ENCODE data around the gene FOXC1. TPM values are rescaled to one million over a fixed set of nuclear protein-coding genes. Genes with fewer than 3 reads are reported as not detected.

Gene FOXC1
- total RNA-seq, 4 donors from 2014 or later = 0.75 to 0.96 (median 0.79) TPM

GRCh38 chr6:1580585-1580984 lies 29.1 kb upstream of the FOXC1 start:
- Histone ChIP-seq H3K9me3 (no peaks in the 10 kb centered on the region), H3K27ac (no peak overlapping the region), H3K4me1 (no peaks in the 10 kb centered on the region), H3K27me3 (no peaks in the 10 kb centered on the region), H3K36me3 (no peaks in the 10 kb centered on the region), H3K4me3 (no peak overlapping the region)
- intact Hi-C loops (cut with DNase I; ENCODE audit: low total_unique reads) = no loop called here
- 84% methylated on average over 8 of the region's 9 CpGs; no CpG with 5 or more reads in 1 of the 2 donors for WGBS, 2 donors (ENCODE audit: low coverage in 1 of 2)
- in situ Hi-C loops (cut with MboI; ENCODE audit: low pct_ligation_motif_present in 1 of 4, low pct_unique_long_range_greater_than_20kb in 1 of 4, low sequenced_read_pairs in 3 of 4) = loop anchor here in 2 of 4 donors (25.0 kb wide), 2 partner anchors 1057 to 1157 kb away; no protein-coding TSS in a partner anchor
- no peak for TF ChIP-seq EP300 (IDR thresholded peaks at IDR 0.05; ENCODE audit: low read depth)
- no peak for TF ChIP-seq POLR2A (IDR thresholded peaks at IDR 0.05)
- TF ChIP-seq CTCF (IDR thresholded peaks at IDR 0.05) = no peak
- no peak for TF ChIP-seq POLR2AphosphoS5 (IDR thresholded peaks at IDR 0.05)
- DNase-seq = no peak

GRCh38 chr6:1581120-1581991 lies 28.4 kb upstream of the FOXC1 start:
- no peaks in the 10 kb centered on the region for H3K9me3 ChIP-seq
- in situ Hi-C loops (cut with MboI; ENCODE audit: low pct_ligation_motif_present in 1 of 4, low pct_unique_long_range_greater_than_20kb in 1 of 4, low sequenced_read_pairs in 3 of 4) = loop anchor here in 2 of 4 donors (25.0 kb wide), 2 partner anchors 1056 to 1156 kb away; no protein-coding TSS in a partner anchor
- no peak overlapping the region for H3K27ac ChIP-seq
- no peak overlapping the region for H3K4me3 ChIP-seq
- TF ChIP-seq EP300 (IDR thresholded peaks at IDR 0.05; ENCODE audit: low read depth) = no peak
- intact Hi-C loops (cut with DNase I; ENCODE audit: low total_unique reads) = no loop called here
- 87 to 93% methylated on average over 5 to 27 of the region's 31 CpGs for WGBS, 2 donors (ENCODE audit: low coverage in 1 of 2)
- H3K4me1 ChIP-seq = no peaks in the 10 kb centered on the region
- no peaks in the 10 kb centered on the region for H3K36me3 ChIP-seq
- DNase-seq = no peak
- no peaks in the 10 kb centered on the region for H3K27me3 ChIP-seq

GRCh38 chr6:1584146-1584545 lies 25.6 kb upstream of the FOXC1 start:
- no peak overlapping the region for H3K4me3 ChIP-seq
- intact Hi-C loops (cut with DNase I; ENCODE audit: low total_unique reads) = no loop called here
- peaks cover 0 to 3% (median 0%) of the 10 kb centered on the region in 4 donors for H3K4me1 ChIP-seq
- H3K36me3 ChIP-seq = no peaks in the 10 kb centered on the region
- in situ Hi-C loops (cut with MboI; ENCODE audit: low pct_ligation_motif_present in 1 of 4, low pct_unique_long_range_greater_than_20kb in 1 of 4, low sequenced_read_pairs in 3 of 4) = loop anchor here in 2 of 4 donors (25.0 kb wide), 2 partner anchors 1053 to 1153 kb away; no protein-coding TSS in a partner anchor
- no peak for TF ChIP-seq EP300 (IDR thresholded peaks at IDR 0.05; ENCODE audit: low read depth)
- TF ChIP-seq POLR2AphosphoS5 (IDR thresholded peaks at IDR 0.05) = no peak
- TF ChIP-seq CTCF (IDR thresholded peaks at IDR 0.05) = no peak
- TF ChIP-seq POLR2A (IDR thresholded peaks at IDR 0.05) = no peak
- WGBS, 2 donors (ENCODE audit: low coverage in 1 of 2) = 92 to 94% methylated on average over 2 to 5 of the region's 5 CpGs
- H3K9me3 ChIP-seq = no peaks in the 10 kb centered on the region
- no peak overlapping the region for H3K27ac ChIP-seq
- no peak for DNase-seq
- H3K27me3 ChIP-seq = no peaks in the 10 kb centered on the region

- H3K4me3 ChIP-seq = no peak overlapping the region
- no peak overlapping the region for H3K27ac ChIP-seq
- TF ChIP-seq EP300 (IDR thresholded peaks at IDR 0.05; ENCODE audit: low read depth) = no peak
- TF ChIP-seq POLR2A (IDR thresholded peaks at IDR 0.05) = no peak
- no peak for TF ChIP-seq CTCF (IDR thresholded peaks at IDR 0.05)
- TF ChIP-seq POLR2AphosphoS5 (IDR thresholded peaks at IDR 0.05) = no peak
- 77 to 100% methylated on average over 2 to 14 of the region's 14 CpGs for WGBS, 2 donors (ENCODE audit: low coverage in 1 of 2)
- no peaks in the 10 kb centered on the region for H3K9me3 ChIP-seq
- peaks cover 0 to 9% (median 4%) of the 10 kb centered on the region in 4 donors for H3K4me1 ChIP-seq
- intact Hi-C loops (cut with DNase I; ENCODE audit: low total_unique reads) (no loop called here), in situ Hi-C loops (cut with MboI; ENCODE audit: low pct_ligation_motif_present in 1 of 4, low pct_unique_long_range_greater_than_20kb in 1 of 4, low sequenced_read_pairs in 3 of 4) (loop anchor here in 2 of 4 donors (25.0 kb wide), 2 partner anchors 1052 to 1152 kb away; no protein-coding TSS in a partner anchor)
- DNase-seq = no peak
- no peaks in the 10 kb centered on the region for H3K27me3 ChIP-seq
- no peaks in the 10 kb centered on the region for H3K36me3 ChIP-seq
Measured at GRCh38 chr6:1584996-1585668, 24.6 kb upstream of the FOXC1 start.

Measured in transverse colon (tissue), 4 donors.